NCI-H1417 (cell line): Measurements from ENCODE around the gene GLYATL1B.
"Not testable (repeated sequence)": the region's sequence is repeated elsewhere in the genome, so short reads cannot be mapped to it uniquely, and the experiment has no call there.

Source experiments
- DNase-seq, 3 experiments: peaks; one replicate each; lab custom pipeline; 2025; lab: John Stamatoyannopoulos, UW

Gene GLYATL1B

DNA sequence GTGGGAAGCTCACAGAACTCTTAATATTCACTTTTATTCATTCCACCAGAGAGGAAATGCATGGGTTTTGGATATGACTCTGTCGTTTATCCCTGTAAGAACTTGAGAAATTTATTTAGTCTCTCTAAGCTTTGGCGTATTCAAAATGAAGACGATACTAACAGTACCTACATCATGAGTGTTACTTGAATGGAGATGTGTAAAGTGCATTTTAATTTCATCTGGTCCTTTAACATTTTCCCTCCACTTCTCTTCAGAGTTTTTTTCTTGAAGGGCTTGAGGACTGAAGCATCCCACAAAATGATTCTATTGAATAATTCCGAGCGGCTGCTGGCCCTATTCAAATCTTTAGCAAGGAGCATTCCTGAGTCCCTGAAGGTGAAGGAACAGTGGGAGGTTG is at the start of gene GLYATL1B:
TSS of gene GLYATL1B (plus strand) at position 301 of the 400 bp plus-strand sequence. CDS start at position 301, 0 bp downstream.
- DNase-seq: not testable (repeated sequence)

DNA sequence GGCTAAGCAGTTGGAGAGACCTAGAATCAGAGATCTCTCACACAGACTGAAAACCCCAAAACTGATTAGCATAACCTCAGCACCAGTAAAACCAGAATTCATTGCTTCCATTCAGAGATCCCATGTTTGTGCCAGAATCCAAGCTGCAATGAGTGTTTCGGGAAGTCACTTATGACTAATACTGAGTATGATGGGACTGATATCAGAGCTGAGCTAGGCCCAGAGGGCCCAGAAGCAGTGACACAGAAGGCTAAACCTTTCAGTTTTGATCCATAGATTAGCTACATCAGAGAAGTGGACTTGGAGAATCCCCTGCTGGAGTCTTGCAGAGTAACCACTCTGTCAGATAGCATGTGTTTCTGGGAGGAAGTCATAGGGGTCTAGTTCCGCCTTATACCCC is 49.6 kb upstream of the GLYATL1B start:
- DNase-seq: not testable (repeated sequence)

DNA sequence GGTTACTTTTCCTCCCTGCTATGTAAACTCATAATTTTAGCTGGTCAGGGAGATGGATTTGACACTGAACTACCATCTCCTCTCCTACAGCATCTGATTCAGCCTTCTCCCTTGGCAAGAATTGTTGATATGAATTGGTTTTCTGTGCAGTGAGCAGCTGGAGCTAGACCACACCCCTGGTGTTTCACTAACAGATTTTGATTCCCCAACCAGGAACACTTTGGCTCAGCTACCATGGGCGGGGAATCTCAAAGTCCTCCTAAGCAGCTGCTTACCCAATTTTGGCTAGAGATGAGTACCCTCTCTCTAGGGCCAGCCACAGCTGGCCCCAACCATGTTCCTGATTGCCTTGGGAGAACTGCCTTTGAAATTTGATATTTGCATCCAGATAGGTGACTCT is 48.7 kb upstream of the GLYATL1B start:
- DNase-seq: not testable (repeated sequence)

DNA sequence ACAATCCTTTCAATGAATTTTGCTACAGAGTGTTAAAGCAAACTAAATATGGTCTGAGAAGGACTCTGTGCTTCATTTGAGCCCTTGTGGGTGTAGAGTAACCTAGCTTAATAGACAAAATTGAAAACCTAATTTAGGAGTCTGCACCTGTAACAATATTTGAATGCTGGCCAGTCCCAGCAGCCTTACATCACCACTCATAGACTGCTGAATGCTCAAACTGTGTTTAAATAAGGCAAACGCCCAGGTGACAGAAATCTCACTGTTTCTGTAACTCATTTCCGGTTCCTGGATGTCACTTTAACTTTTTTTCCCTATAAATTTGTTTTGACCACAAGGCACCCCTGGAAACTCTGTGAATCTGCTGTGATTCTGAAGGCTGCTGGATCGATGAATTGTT is 45.5 kb upstream of the GLYATL1B start:
- DNase-seq: peak in 2 of 3 experiments; percentile 21 to 64

DNA sequence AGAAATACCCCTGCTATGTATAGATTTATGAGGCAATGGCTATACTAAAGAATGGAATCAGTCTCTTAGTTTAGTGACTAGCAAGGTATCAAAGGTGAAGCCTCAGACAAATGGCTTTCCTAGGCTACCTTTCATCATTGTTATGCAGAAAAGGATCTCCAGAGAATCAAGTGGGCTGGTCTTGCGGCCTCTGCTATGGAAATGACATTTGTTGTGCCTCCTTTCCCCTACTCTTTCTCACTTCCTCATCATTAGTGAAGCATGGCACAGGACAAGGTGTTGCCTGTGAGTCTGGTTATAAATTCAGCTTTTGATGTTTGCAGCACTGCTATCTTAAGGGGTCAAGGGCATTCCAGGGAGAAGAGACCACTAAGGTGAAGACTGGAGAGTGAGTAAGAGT is 34.7 kb upstream of the GLYATL1B start:
- not testable (repeated sequence) for DNase-seq

DNA sequence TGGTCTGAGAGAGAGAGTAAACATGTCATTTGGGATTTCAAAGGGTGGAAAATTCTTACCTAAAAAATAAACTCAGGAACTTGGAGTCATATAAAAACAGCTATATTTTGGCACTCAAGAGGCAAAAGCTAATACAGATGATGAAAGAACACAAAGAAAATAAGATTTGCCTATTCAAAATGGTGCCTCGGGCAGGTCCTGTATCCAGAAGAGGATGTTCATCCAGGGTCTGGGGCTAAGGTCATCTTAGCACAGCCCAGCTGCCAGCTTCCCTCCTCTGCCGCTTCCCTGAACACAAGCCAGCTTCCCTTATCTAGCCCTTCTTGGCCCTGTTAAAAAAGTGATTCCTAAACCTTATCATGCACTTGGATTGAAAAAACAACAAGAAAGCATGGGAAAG is 33.8 kb upstream of the GLYATL1B start:
- not testable (repeated sequence) for DNase-seq

DNA sequence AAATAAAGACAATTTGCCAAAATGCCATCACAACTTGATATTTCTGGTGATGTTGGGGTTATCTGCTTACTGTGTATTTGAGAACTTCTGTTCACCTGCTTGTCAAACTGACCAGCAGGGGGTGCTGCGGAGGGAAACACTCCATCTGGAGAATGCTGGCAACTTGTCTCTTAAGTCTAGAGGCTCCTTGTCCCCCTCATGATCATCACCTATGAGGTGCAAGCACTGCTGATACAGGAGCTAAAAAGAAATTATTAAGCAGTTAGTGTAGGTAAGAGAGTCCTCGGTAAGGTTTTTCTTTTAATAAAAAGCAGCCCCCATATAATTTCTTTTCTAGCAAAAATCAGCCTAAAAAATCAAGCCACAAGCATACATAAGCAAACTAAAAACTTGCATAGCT is 32.7 kb upstream of the GLYATL1B start:
- DNase-seq: peak; percentile 13 to 55 (median 35)

- DNase-seq: peak; percentile 78 to 98 (median 90)
These were observed 27.7 kb upstream of the GLYATL1B start for GRCh38 chr11:59058120-59059033.

- DNase-seq: not testable (repeated sequence)
These were observed 26.0 kb upstream of the GLYATL1B start for GRCh38 chr11:59060096-59060495.

DNA sequence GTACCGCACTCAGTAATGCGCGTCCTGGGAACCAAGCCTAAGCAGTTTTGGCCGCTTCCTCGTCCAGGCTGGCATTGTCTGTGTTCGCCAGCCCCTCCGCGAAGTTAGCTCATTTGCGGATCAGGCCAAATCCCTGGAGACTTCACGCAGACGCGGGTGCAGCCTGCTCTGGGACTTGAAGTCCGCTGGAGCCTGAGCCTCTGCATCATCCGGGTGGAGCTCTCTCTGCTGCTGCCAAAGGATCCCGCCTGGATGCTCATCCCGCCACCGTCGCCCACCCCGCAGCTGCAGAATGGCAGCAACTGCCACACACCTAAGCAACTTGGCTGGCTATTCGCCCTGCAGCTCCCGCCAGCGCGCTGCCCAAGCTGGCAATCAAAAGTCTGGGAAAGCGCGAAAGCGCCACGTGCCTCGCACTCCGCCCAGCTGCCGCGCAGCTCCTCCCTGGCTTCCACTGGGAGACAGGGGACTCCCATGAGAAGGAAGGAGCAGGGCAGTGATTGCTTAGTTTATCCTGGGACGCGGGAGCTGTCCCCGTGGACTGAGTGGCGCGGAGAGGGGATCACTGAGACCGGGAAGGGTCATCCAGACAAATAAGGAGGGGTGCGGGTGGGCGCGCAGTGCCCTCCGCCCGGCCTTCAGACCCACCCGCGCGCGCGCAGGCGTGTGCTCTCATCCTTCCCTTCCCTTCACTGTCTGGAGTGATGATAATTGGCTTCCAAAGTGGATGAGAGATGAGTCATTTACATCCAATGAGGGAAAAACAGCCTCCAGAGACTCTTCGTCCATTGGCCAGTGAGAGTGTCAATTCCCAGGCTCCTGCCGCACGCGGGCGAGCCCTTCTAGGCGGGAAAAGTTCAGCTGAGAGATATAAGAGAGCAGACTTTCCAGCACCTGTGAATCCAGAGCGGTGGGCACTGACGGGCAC is 23.2 kb upstream of the GLYATL1B start:
- DNase-seq: no peak

GRCh38 chr11:59063996-59064727 is 21.9 kb upstream of the GLYATL1B start:
- DNase-seq: not testable (repeated sequence)

DNA sequence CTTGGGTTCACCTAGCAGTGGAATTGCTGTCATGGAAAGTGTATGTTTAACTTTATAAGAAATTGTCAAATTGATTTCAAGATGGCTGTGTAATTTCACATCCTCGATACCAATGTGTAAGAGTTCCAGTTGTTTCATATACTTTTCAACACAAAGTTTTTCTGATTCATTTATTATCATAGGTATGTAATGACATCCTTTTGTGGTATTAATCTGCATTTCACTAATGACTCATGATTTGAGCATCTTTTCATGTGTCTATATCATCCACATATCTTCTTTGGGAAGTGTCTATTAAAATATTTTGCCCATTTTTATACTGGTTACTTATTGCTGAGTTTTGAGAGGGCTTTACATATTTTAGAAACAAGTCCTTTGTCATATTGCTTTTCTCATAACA is 17.0 kb upstream of the GLYATL1B start:
- no peak for DNase-seq

- no peak for DNase-seq
These were observed 9.1 kb upstream of the GLYATL1B start for GRCh38 chr11:59076876-59077571.

DNA sequence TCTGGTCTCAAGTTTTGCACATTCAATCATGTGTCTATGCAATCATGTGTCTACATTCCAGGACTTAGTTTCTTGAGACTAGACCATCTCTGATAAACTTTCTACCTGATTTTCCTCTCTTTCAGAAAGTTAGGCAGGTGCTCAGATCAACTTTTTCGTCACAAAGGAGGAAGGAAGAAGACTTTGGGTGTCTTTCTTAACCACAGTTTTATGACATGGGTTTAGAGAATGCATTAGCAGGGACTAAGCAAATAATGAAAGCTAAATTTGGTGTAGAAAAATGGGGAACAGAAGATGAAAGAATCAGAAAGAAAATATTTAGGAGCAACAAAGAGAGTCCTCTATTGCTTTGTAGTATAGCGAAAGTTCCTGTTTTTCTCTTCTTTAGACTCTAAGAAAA is 7.7 kb upstream of the GLYATL1B start:
- no peak for DNase-seq

- no peak for DNase-seq
These were observed 7.0 kb upstream of the GLYATL1B start for GRCh38 chr11:59079086-59079485.

DNA sequence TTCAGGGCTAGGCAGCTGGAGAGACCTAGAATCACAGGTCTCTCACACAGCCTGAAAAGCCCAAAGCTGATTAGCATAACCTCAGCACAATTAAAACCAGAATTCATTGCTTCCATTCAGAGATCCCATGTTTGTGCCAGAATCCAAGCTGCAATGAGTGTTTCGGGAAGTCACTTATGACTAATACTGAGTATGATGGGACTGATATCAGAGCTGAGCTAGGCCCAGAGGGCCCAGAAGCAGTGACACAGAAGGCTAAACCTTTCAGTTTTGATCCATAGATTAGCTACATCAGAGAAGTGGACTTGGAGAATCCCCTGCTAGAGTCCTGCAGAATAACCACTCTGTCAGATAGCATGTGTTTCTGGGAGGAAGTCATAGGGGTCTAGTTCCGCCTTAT is 5.7 kb upstream of the GLYATL1B start:
- DNase-seq: not testable (repeated sequence)

DNA sequence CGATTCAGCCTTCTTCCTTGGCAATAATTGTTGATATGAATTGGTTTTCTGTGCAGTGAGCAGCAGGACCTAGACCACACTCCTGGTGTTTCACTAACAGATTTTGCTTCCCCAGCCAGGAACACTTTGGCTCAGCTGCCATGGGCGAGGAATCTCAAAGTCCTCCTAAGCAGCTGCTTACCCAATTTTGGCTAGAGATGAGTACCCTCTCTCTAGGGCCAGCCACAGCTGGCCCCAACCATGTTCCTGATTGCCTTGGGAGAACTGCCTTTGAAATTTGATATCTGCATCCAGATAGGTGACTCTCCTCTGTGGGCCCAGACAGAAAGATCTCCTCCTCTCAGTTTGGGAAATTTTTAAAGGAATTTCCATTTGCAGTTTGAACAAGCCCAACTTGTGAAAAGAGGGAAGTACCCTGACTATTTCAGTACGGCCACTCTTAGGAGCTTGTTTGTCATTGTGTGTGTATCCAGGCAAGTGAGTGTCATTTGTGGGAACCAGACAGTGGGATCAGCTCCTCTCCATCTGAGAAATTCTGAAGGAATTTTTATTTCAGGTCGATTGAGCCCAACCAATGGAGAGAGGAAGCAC is 4.6 kb upstream of the GLYATL1B start:
- not testable (repeated sequence) for DNase-seq

- no peak for DNase-seq
These were observed 2.1 kb downstream of the GLYATL1B start for GRCh38 chr11:59088162-59088561.

DNA sequence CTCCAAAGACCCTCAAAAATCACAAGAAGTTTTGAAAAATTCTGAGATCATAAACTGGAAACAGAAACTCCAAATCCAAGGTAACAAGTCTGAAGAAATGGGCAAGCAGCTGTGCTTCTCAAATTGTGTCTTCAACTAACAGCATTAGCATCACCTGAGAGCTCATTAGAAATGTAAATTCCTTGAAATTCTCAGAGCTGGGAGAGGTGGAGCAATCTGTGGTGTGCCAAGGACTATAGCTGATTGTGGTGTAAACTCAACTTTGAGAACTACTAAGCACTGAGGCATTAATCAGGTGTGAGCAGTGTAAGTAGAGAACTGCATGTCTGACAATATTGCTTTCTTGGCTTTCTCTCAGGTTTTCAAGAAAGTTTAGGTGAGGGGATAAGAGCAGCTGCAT is 7.5 kb downstream of the GLYATL1B start:
- not testable (repeated sequence) for DNase-seq

DNA sequence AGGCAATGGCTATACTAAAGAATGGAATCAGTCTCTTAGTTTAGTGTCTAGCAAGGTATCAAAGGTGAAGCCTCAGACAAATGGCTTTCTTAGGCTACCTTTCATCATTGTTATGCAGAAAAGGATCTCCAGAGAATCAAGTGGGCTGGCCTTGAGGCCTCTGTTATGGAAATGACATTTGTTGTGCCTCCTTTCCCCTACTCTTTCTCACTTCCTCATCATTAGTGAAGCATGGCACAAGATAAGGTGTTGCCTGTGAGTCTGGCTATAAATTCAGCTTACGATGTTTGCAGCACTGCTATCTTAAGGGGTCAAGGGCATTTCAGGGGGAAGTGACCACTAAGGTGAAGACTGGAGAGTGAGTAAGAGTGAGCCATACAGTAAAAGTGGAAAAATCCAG is 9.1 kb downstream of the GLYATL1B start:
- DNase-seq: not testable (repeated sequence)
